ENCODE measurements around the gene ZNF485.
"Not testable (repeated sequence)": the region's sequence is repeated elsewhere in the genome, so short reads cannot be mapped to it uniquely, and the experiment has no call there.

The ZNF485 gene

DNA sequence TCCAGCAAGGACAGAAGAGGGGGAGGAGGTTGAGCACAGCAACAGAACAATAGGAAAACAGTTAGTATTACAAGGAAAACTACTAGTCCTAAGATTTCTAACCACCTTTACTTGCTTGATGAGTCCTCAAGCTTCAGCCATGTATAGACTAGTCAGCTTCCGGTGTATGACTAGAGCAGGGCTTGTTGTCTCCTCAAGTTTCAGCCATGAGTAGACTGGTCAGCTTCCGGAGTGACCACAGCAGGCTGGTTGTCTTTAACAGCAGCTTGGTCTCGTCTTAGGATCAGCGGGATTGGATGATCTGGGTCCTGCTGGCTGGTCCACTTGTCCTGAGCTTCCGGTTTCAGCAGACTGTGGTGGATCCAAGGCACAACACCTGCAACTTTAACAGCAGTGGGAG is 21.2 kb upstream of the ZNF485 start:
- no peaks in the 10 kb centered on the region for H3K79me2 ChIP-seq (ENCODE audit: low read length)
- H4K20me1 ChIP-seq (ENCODE audit: insufficient read depth, low read length): no peaks in the 10 kb centered on the region
- no peak overlapping the region for H3K27ac ChIP-seq (ENCODE audit: low read length)
- H3K36me3 ChIP-seq (replicated peaks; ENCODE audit: insufficient read depth, low read length): no peaks in the 10 kb centered on the region
- H3K9me3 ChIP-seq (replicated peaks; ENCODE audit: insufficient read depth, low read length): no peaks in the 10 kb centered on the region
- H3K9ac ChIP-seq (ENCODE audit: low read length): no peak overlapping the region
- no peaks in the 10 kb centered on the region for H3K27me3 ChIP-seq (replicated peaks; ENCODE audit: insufficient read depth, low read length)
- no peak overlapping the region for H3K4me2 ChIP-seq (ENCODE audit: low read depth, low read length)
- TF ChIP-seq EZH2 (optimal IDR thresholded peaks at IDR 0.05; ENCODE audit: low read depth, low read length): no peak
- TF ChIP-seq EZH2phosphoT487 (IDR thresholded peaks at IDR 0.05; ENCODE audit: low read length): no peak
- TF ChIP-seq, protein P1, sequence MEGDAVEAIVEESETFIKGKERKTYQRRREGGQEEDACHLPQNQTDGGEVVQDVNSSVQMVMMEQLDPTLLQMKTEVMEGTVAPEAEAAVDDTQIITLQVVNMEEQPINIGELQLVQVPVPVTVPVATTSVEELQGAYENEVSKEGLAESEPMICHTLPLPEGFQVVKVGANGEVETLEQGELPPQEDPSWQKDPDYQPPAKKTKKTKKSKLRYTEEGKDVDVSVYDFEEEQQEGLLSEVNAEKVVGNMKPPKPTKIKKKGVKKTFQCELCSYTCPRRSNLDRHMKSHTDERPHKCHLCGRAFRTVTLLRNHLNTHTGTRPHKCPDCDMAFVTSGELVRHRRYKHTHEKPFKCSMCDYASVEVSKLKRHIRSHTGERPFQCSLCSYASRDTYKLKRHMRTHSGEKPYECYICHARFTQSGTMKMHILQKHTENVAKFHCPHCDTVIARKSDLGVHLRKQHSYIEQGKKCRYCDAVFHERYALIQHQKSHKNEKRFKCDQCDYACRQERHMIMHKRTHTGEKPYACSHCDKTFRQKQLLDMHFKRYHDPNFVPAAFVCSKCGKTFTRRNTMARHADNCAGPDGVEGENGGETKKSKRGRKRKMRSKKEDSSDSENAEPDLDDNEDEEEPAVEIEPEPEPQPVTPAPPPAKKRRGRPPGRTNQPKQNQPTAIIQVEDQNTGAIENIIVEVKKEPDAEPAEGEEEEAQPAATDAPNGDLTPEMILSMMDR (IDR thresholded peaks at IDR 0.05; ENCODE audit: low read length): no peak
- no peak overlapping the region for H2AFZ ChIP-seq (ENCODE audit: low read length)
- H3K4me3 ChIP-seq (ENCODE audit: low read length): no peak overlapping the region
- no peaks in the 10 kb centered on the region for H3K9me2 ChIP-seq (replicated peaks; ENCODE audit: insufficient read depth, low read length)
- no peaks in the 10 kb centered on the region for H3F3A ChIP-seq (ENCODE audit: insufficient read depth, low read length)
- no peak for DNase-seq
- no peaks in the 10 kb centered on the region for H3K4me1 ChIP-seq (ENCODE audit: low read length)

DNA sequence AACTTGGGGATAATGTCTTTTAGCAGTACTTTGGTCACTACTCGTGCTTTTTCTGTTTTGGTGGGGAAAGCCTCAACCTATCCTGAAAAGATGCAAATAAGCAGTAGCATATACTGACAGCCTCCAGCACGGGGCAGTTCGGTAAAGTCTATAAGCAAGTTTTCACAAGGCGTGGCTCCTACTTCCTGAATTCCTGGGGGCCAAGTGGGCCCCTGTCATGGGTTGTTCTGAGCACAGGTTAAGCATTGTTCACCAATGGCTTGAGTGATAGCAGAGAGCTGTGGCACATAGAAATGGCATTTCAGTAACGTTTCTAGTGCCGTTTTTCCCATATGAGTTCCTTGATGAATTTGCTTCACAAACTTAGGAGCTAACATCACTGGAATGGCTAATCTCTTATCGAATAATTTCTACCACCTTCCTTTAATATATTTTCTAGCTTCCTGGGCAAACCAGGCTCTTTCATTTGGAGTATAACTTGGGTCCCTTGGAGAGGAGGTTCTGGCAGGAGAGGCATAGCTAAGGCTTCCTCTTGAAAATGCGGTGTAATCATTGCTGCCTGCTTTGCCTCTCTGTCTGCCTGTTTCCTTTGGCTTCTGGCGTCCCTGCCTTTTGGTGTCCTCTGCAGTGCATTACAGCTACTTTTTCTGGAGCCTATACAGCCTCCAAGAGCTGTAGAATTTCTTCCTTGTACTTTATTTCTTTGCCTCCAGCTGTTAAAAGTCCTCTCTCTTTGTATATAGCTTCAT is 20.1 kb upstream of the ZNF485 start:
- H3K27me3 ChIP-seq (replicated peaks; ENCODE audit: insufficient read depth, low read length): no peaks in the 10 kb centered on the region
- no peaks in the 10 kb centered on the region for H3K4me1 ChIP-seq (ENCODE audit: low read length)
- no peaks in the 10 kb centered on the region for H3K9me3 ChIP-seq (replicated peaks; ENCODE audit: insufficient read depth, low read length)
- H4K20me1 ChIP-seq (ENCODE audit: insufficient read depth, low read length): no peaks in the 10 kb centered on the region
- no peak overlapping the region for H3K27ac ChIP-seq (ENCODE audit: low read length)
- no peak overlapping the region for H3K4me2 ChIP-seq (ENCODE audit: low read depth, low read length)
- TF ChIP-seq, protein P1 (IDR thresholded peaks at IDR 0.05; ENCODE audit: low read length): no peak
- TF ChIP-seq EZH2phosphoT487 (IDR thresholded peaks at IDR 0.05; ENCODE audit: low read length) (no peak), EZH2 (optimal IDR thresholded peaks at IDR 0.05; ENCODE audit: low read depth, low read length) (no peak)
- no peak overlapping the region for H3K9ac ChIP-seq (ENCODE audit: low read length)
- H3K36me3 ChIP-seq (replicated peaks; ENCODE audit: insufficient read depth, low read length): no peaks in the 10 kb centered on the region
- H3F3A ChIP-seq (ENCODE audit: insufficient read depth, low read length): no peaks in the 10 kb centered on the region
- H3K79me2 ChIP-seq (ENCODE audit: low read length): no peaks in the 10 kb centered on the region
- no peaks in the 10 kb centered on the region for H3K9me2 ChIP-seq (replicated peaks; ENCODE audit: insufficient read depth, low read length)
- no peak overlapping the region for H3K4me3 ChIP-seq (ENCODE audit: low read length)
- H2AFZ ChIP-seq (ENCODE audit: low read length): no peak overlapping the region
- no peak for DNase-seq

DNA sequence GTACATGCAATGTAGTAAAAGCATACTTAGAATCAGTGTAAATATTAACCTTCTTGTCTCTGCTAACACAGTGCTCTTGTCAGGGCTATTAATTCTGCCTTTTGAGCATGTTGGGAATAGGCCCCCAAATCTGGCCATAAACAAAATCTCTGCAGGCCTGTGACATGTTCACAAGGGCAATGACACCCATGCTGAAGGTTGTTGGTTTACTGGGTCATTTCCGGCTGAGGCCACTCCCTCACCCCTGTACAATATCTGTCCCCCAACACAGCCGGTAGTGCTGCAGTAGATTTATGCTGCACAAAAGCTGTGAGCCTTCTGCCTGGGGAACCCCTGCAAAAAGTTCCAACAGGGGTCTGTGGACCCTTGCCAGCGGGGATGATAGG is 19.5 kb upstream of the ZNF485 start:
- not testable (repeated sequence) for DNase-seq; H3K4me1 ChIP-seq (ENCODE audit: low read length); H3K9me2 ChIP-seq (replicated peaks; ENCODE audit: insufficient read depth, low read length); H3K79me2 ChIP-seq (ENCODE audit: low read length); H3K4me2 ChIP-seq (ENCODE audit: low read depth, low read length); H3K4me3 ChIP-seq (ENCODE audit: low read length); H3F3A ChIP-seq (ENCODE audit: insufficient read depth, low read length); H3K36me3 ChIP-seq (replicated peaks; ENCODE audit: insufficient read depth, low read length); H3K9ac ChIP-seq (ENCODE audit: low read length); H3K27me3 ChIP-seq (replicated peaks; ENCODE audit: insufficient read depth, low read length); H3K27ac ChIP-seq (ENCODE audit: low read length); H3K9me3 ChIP-seq (replicated peaks; ENCODE audit: insufficient read depth, low read length); H2AFZ ChIP-seq (ENCODE audit: low read length); H4K20me1 ChIP-seq (ENCODE audit: insufficient read depth, low read length)

DNA sequence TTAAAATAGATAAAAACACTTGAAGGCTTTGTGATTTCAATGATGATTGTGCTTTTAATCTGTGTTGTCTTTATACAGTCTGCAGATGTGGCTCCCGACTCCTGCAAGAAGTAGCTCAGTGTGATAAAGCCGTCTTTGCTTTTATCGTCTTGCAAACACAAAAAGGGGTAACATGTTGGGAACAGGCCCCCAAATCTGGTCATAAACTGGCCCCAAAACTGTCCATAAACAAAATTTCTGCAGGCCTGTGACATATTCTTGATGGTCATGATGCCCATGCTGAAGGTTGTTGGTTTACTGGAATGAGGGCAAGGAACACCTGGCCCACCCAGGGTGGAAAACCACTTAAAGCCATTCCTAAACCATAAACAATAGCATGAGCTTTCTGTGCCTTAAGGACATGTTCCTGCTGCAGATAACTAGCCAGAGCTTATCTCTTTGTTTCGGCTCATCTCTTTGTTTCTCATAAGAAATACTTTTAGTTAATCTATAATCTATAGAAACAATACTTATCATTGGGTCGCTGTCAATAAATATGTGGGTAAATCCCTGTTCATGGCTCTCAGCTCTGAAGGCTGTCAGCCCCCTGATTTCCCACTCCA is 14.8 kb upstream of the ZNF485 start:
- Histone ChIP-seq H3K9ac (ENCODE audit: low read length) (no peak overlapping the region), H2AFZ (ENCODE audit: low read length) (no peak overlapping the region), H3K4me2 (ENCODE audit: low read depth, low read length) (no peak overlapping the region), H3K9me2 (replicated peaks; ENCODE audit: insufficient read depth, low read length) (no peaks in the 10 kb centered on the region), H3F3A (ENCODE audit: insufficient read depth, low read length) (peaks cover 4% of the 10 kb centered on the region; the same call in 1 of the 2 replicates), H3K79me2 (ENCODE audit: low read length) (no peaks in the 10 kb centered on the region), H3K36me3 (replicated peaks; ENCODE audit: insufficient read depth, low read length) (no peaks in the 10 kb centered on the region), H3K4me3 (ENCODE audit: low read length) (no peak overlapping the region), H3K27ac (ENCODE audit: low read length) (no peak overlapping the region), H3K4me1 (ENCODE audit: low read length) (peaks cover 9% of the 10 kb centered on the region), H3K9me3 (replicated peaks; ENCODE audit: insufficient read depth, low read length) (no peaks in the 10 kb centered on the region), H3K27me3 (replicated peaks; ENCODE audit: insufficient read depth, low read length) (peaks cover 20% of the 10 kb centered on the region), H4K20me1 (ENCODE audit: insufficient read depth, low read length) (no peaks in the 10 kb centered on the region)
- TF ChIP-seq, protein P1 (IDR thresholded peaks at IDR 0.05; ENCODE audit: low read length): no peak
- TF ChIP-seq EZH2 (optimal IDR thresholded peaks at IDR 0.05; ENCODE audit: low read depth, low read length) (no peak), EZH2phosphoT487 (IDR thresholded peaks at IDR 0.05; ENCODE audit: low read length) (no peak)
- no peak for DNase-seq

Measured in MM.1S (cell line).